Transverse colon (tissue), 3 donors: ENCODE data around the gene ARHGAP6.

ENCODE experiments used
- EP300 ChIP-seq: sonication (generic); formaldehyde crosslinking; IDR thresholded peaks from one replicate; pipeline ENCODE4 v1.6.1; 2017; ENCODE audit warnings: antibody characterized with exemption, low read depth
- TF ChIP-seq, protein P1 (sequence below), 5 experiments: fragments of 200-600 bp in 3 of 5; fragments of 450-650 bp in 2 of 5; sonication (generic) in 3 of 5; IDR thresholded peaks; 1 replicate in 2 of 5; 2 replicates in 3 of 5; pipeline ENCODE4 v1.5.1; 2016 to 2017; ENCODE audit warnings: antibody characterized with exemption in 5 of 5, inconsistent platforms in 3 of 5, mild to moderate bottlenecking in 2 of 5, moderate library complexity in 1 of 5

DNA sequence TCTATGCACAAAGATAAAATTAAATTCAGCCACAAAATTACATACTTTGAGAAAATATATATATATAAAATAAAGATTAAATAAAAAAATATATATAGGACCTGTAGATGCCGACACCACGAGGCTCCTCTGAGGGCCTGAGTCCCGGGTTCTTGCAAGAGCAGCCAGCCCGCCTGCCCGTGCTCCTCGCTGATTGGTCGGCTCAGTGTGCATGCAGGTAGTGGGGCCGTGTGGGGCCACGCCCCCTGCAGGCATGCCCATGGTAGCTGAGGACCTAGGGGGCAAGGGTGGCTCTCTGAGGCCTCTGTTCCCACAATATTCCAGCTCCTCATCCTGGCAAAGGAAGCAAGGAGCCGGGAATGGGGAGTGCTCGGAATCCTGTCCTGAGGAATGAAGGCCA lies 453.0 kb downstream of the ARHGAP6 start:
- TF ChIP-seq, protein P1, sequence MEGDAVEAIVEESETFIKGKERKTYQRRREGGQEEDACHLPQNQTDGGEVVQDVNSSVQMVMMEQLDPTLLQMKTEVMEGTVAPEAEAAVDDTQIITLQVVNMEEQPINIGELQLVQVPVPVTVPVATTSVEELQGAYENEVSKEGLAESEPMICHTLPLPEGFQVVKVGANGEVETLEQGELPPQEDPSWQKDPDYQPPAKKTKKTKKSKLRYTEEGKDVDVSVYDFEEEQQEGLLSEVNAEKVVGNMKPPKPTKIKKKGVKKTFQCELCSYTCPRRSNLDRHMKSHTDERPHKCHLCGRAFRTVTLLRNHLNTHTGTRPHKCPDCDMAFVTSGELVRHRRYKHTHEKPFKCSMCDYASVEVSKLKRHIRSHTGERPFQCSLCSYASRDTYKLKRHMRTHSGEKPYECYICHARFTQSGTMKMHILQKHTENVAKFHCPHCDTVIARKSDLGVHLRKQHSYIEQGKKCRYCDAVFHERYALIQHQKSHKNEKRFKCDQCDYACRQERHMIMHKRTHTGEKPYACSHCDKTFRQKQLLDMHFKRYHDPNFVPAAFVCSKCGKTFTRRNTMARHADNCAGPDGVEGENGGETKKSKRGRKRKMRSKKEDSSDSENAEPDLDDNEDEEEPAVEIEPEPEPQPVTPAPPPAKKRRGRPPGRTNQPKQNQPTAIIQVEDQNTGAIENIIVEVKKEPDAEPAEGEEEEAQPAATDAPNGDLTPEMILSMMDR (IDR thresholded peaks at IDR 0.05): no peak
- no peak for TF ChIP-seq EP300
